Endothelial cell of umbilical vein (primary cell): Measurements from ENCODE around the gene ALK. TPM values are rescaled to one million over a fixed set of nuclear protein-coding genes. Genes with fewer than 3 reads are reported as not detected.

Source experiments
- BruUV-seq: library from RNA; stranded (reverse); fragments of 400-500 nt; replicated peaks from 2 replicates; lab custom pipeline; 2021; lab: Mats Ljungman, UMichigan
- CTCF ChIA-PET: fragments of 300-600, 350-600 bp; sonication (Branson Sonifier 250); formaldehyde crosslinking; loops from one replicate; lab custom pipeline; 2021; ENCODE audit warnings: antibody characterized with exemption, inconsistent platforms; lab: Charles Lee
- POLR2A ChIA-PET: fragments of 300-600, 350-600 bp; sonication (Branson Sonifier 250); formaldehyde crosslinking; loops from one replicate; lab custom pipeline; 2021; ENCODE audit warnings: antibody characterized with exemption, inconsistent platforms; lab: Charles Lee
- DNase-seq: peaks from one replicate; pipeline ENCODE4 v3.0.0-alpha.2; 2011; ENCODE audit warnings: low read depth, low spot score
- FAIRE-seq: peaks from 2 replicates; lab custom pipeline; 2011; peaks lifted over from hg19 to GRCh38; lab: Jason Lieb, UNC
- H2AFZ ChIP-seq: 2 replicates; pipeline ENCODE4 v1.6.0; 2012; ENCODE audit warnings: low read depth, low read length, control low read depth, inconsistent platforms
- H3K27ac ChIP-seq: 2 replicates; pipeline ENCODE4 v1.5.1; 2011; ENCODE audit warnings: low read depth, mild to moderate bottlenecking, control low read depth, low read length, moderate library complexity; ENCODE audit not compliant: insufficient read depth
- H3K27me3 ChIP-seq, 2 experiments: 2 replicates each; pipeline versions ENCODE4 v1.6.0 to v1.6.1; 2011; ENCODE audit warnings: low read length in 2 of 2, mixed read lengths in 1 of 2; ENCODE audit not compliant: control insufficient read depth in 2 of 2, insufficient read depth in 2 of 2
- H3K36me3 ChIP-seq, 2 experiments: 2 replicates in 1 of 2; 3 replicates in 1 of 2; pipeline ENCODE4 v1.5.1; 2011; ENCODE audit warnings: low read length in 2 of 2, mild to moderate bottlenecking in 1 of 2, moderate library complexity in 1 of 2; ENCODE audit not compliant: control insufficient read depth in 2 of 2, insufficient read depth in 2 of 2; ENCODE audit errors: extremely low read depth in 1 of 2
- H3K4me1 ChIP-seq: 3 replicates; pipeline ENCODE4 v1.5.1; 2011; ENCODE audit warnings: mild to moderate bottlenecking, low read length; ENCODE audit not compliant: control insufficient read depth, insufficient read depth; ENCODE audit errors: extremely low read depth
- H3K4me2 ChIP-seq: 2 replicates; pipeline ENCODE4 v1.6.1; 2011; ENCODE audit warnings: low read length, control low read depth, mixed read lengths; ENCODE audit not compliant: insufficient read depth
- H3K4me3 ChIP-seq, 3 experiments: fragments of 200-600 bp in 1 of 3; sonication (generic), shearing (Covaris generic) in 1 of 3; replicated peaks in 1 of 3; 2 replicates each; pipeline ENCODE4 v1.5.1; 2011 to 2016; ENCODE audit warnings: control low read depth in 3 of 3, low read length in 3 of 3, mild to moderate bottlenecking in 2 of 3, inconsistent platforms in 1 of 3, low read depth in 1 of 3, moderate library complexity in 1 of 3; ENCODE audit not compliant: insufficient read depth in 1 of 3
- H3K79me2 ChIP-seq: 2 replicates; pipeline ENCODE4 v1.6.0; 2012; ENCODE audit warnings: low read length, inconsistent platforms; ENCODE audit not compliant: control insufficient read depth, insufficient read depth
- H3K9ac ChIP-seq: replicated peaks from 2 replicates; pipeline ENCODE3; 2011; ENCODE audit warnings: low read length, control low read depth; ENCODE audit not compliant: insufficient read depth; ENCODE audit errors: extremely low read depth
- H3K9me1 ChIP-seq: replicated peaks from 3 replicates; pipeline ENCODE4 v1.6.0; 2011; ENCODE audit warnings: mild to moderate bottlenecking, low read length; ENCODE audit not compliant: control insufficient read depth, insufficient read depth; ENCODE audit errors: extremely low read depth
- H3K9me3 ChIP-seq: replicated peaks from 2 replicates; pipeline ENCODE4 v1.5.1; 2012; ENCODE audit warnings: low read length, inconsistent platforms; ENCODE audit not compliant: control insufficient read depth, insufficient read depth
- H4K20me1 ChIP-seq: replicated peaks from 2 replicates; pipeline ENCODE3; 2011; ENCODE audit warnings: mild to moderate bottlenecking, low read length; ENCODE audit not compliant: control insufficient read depth, insufficient read depth; ENCODE audit errors: extremely low read depth
- EZH2 ChIP-seq: IDR thresholded peaks from 2 replicates; pipeline ENCODE4 v1.6.1; 2012; ENCODE audit warnings: borderline replicate concordance, low read depth, mild to moderate bottlenecking, moderate library complexity, low read length, inconsistent platforms; ENCODE audit not compliant: severe bottlenecking
- FOS ChIP-seq: IDR thresholded peaks from 2 replicates; pipeline ENCODE4 v1.6.1; 2011; ENCODE audit warnings: mild to moderate bottlenecking, low read length, moderate library complexity, borderline replicate concordance; ENCODE audit not compliant: insufficient read depth
- GATA2 ChIP-seq: IDR thresholded peaks from 2 replicates; pipeline ENCODE4 v1.7.0; 2011; ENCODE audit warnings: low read depth, mild to moderate bottlenecking, moderate library complexity, mixed read lengths, low read length; ENCODE audit not compliant: insufficient read length, insufficient read depth
- JUN ChIP-seq: IDR thresholded peaks from 2 replicates; pipeline ENCODE4 v1.6.1; 2011; ENCODE audit warnings: borderline replicate concordance, low read depth; ENCODE audit not compliant: insufficient read length, insufficient read depth
- MYC ChIP-seq: IDR thresholded peaks from one replicate; pipeline ENCODE4 v1.6.1; 2011; ENCODE audit warnings: mild to moderate bottlenecking, low read depth, low read length
- POLR2A ChIP-seq: IDR thresholded peaks from 2 replicates; pipeline ENCODE4 v1.6.1; 2012; ENCODE audit warnings: low read depth, mild to moderate bottlenecking, control low read depth, low read length
- POLR2AphosphoS5 ChIP-seq: IDR thresholded peaks from 2 replicates; pipeline ENCODE4 v1.6.1; 2012; ENCODE audit warnings: low read depth, mild to moderate bottlenecking, control low read depth, low read length, moderate library complexity; ENCODE audit not compliant: insufficient read depth
- dilution Hi-C: fragments of 300-500 bp; cut with MboI; formaldehyde crosslinking; loops from one replicate; pipeline ENCODE4 v1.15.0; 2019; ENCODE audit warnings: low sequenced_read_pairs; ENCODE audit not compliant: extremely low pct_ligation_motif_present
- intact Hi-C: fragments of 100-400 bp; cut with micrococcal nuclease; formaldehyde crosslinking; loops from one replicate; pipeline ENCODE4 v1.10.0; 2022
- polyA plus RNA-seq, 4 experiments: library from polyadenylated mRNA; depleted of rRNA in 3 of 4; stranded (reverse) in 3 of 4; unstranded in 1 of 4; fragments of >200 nt; gene quantifications; 2 replicates each; pipeline versions ENCODE4 v1.2.1 to v1.2.3, GENCODE V29; 2011 to 2012; ENCODE audit warnings: missing spikeins in 1 of 4
- total RNA-seq: library from RNA; stranded (reverse); gene quantifications from 2 replicates; pipeline ENCODE4 v1.2.3, GENCODE V29; 2021
- TF ChIP-seq, protein P1 (sequence below): IDR thresholded peaks from 2 replicates; pipeline ENCODE4 v1.6.1; 2011; ENCODE audit not compliant: insufficient read depth, insufficient read length
- TF ChIP-seq, protein P2 (sequence below), 2 donors: IDR thresholded peaks; 1 replicate in 1 of 2; 2 replicates in 1 of 2; pipeline ENCODE4 v1.5.1; 2011; ENCODE audit warnings: low read length in 2 of 2, mild to moderate bottlenecking in 2 of 2, moderate library complexity in 2 of 2, control low read depth in 1 of 2, inconsistent platforms in 1 of 2, low read depth in 1 of 2; ENCODE audit not compliant: insufficient read depth in 1 of 2; ENCODE audit errors: extremely low read depth in 1 of 2

The ALK gene
- total and polyA plus RNA-seq, 2 donors (not counting 3 experiments of a cell fraction or from before 2014, with no cell fraction given), result not detected

DNA sequence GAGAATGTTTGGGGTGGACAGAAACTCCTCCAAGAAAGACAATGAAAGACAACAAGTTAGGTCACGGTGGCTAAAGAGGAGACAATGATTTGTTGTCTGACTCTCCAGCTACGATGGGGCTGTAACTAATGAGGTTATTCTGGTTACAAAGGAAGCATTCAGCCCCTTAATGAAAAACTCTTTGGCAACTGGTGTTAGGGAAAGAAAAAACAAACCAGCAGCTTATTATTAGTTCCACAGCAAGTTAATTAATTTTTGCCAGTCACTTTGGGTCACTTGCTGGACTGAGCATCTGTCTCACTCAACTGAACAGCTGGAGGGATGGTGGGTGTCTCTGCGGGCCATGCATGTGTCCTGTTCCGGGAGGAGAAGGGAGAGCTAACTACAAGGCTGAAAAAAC lies 263.7 kb downstream of the ALK start:
- Histone ChIP-seq H3K4me1 (no peaks in the 10 kb centered on the region), H3K27me3 (no peaks in the 10 kb centered on the region), H3K4me2 (no peak overlapping the region), H3K9me1 (no peaks in the 10 kb centered on the region), H3K9ac (no peak overlapping the region), H3K79me2 (no peaks in the 10 kb centered on the region), H3K36me3 (no peaks in the 10 kb centered on the region), H3K4me3 (no peak overlapping the region), H4K20me1 (no peaks in the 10 kb centered on the region), H2AFZ (no peak overlapping the region), H3K9me3 (peaks cover 3% of the 10 kb centered on the region), H3K27ac (no peak overlapping the region)
- ChIA-PET POLR2A (no interaction called here), CTCF (no interaction called here)
- dilution Hi-C loops (no loop called here), intact Hi-C loops (no loop called here)
- DNase-seq (no peak), FAIRE-seq (no peak)
- TF ChIP-seq POLR2AphosphoS5, result no peak
- BruUV-seq, result no TSS peak

DNA sequence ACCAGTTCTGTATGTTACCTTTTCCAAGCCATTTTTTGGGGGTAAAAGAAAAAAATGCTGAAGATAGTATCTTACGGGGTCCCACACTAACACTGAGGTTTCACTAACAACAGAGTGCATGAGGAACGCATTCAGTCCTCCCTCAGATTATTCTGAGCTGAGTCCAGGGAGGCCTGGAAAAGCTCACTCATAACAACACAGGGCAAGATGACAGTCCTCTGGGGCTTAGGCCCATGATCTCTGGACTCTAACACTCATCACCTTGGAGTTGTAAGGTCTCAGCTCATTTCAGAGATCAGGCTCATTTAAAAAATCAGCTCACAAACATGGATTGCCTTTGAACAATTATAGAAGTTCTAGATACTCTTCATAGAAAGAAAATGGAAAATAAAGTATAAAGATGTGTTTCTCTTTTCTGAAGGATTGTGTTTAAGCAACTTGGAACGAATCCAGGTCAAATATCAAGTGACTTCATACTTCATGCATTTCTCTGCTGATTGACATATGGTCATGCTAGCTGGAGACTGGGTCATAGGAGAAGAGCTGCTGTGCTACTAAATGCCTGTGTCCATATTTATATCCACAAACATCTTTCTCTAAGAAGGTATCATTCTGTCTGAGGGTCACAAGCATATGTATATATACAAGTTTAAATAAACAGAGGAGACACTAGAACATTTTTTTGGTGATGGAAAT lies 265.8 kb downstream of the ALK start:
- Histone ChIP-seq H3K4me1 (no peaks in the 10 kb centered on the region), H3K9ac (no peak overlapping the region), H3K9me1 (no peaks in the 10 kb centered on the region), H3K36me3 (no peaks in the 10 kb centered on the region), H2AFZ (no peak overlapping the region), H3K79me2 (no peaks in the 10 kb centered on the region), H3K4me3 (no peak overlapping the region), H4K20me1 (no peaks in the 10 kb centered on the region), H3K4me2 (no peak overlapping the region), H3K27ac (no peak overlapping the region), H3K9me3 (peaks cover 3% of the 10 kb centered on the region), H3K27me3 (no peaks in the 10 kb centered on the region)
- BruUV-seq, result no TSS peak
- intact Hi-C loops, result no loop called here
- no peak for TF ChIP-seq MYC
- no peak for TF ChIP-seq GATA2
- TF ChIP-seq, protein P1, sequence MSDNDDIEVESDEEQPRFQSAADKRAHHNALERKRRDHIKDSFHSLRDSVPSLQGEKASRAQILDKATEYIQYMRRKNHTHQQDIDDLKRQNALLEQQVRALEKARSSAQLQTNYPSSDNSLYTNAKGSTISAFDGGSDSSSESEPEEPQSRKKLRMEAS, result no peak
- TF ChIP-seq POLR2AphosphoS5, result no peak
- TF ChIP-seq JUN, result no peak
- TF ChIP-seq, protein P2, sequence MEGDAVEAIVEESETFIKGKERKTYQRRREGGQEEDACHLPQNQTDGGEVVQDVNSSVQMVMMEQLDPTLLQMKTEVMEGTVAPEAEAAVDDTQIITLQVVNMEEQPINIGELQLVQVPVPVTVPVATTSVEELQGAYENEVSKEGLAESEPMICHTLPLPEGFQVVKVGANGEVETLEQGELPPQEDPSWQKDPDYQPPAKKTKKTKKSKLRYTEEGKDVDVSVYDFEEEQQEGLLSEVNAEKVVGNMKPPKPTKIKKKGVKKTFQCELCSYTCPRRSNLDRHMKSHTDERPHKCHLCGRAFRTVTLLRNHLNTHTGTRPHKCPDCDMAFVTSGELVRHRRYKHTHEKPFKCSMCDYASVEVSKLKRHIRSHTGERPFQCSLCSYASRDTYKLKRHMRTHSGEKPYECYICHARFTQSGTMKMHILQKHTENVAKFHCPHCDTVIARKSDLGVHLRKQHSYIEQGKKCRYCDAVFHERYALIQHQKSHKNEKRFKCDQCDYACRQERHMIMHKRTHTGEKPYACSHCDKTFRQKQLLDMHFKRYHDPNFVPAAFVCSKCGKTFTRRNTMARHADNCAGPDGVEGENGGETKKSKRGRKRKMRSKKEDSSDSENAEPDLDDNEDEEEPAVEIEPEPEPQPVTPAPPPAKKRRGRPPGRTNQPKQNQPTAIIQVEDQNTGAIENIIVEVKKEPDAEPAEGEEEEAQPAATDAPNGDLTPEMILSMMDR (IDR thresholded peaks at IDR 0.05; ENCODE audit: extremely low read depth in 1 of 2, insufficient read depth in 1 of 2, low read depth in 1 of 2, low read length in 2 of 2), result no peak
- TF ChIP-seq EZH2, result no peak
- TF ChIP-seq POLR2A, result no peak
- TF ChIP-seq FOS, result no peak
- dilution Hi-C loops, result no loop called here
- DNase-seq, result no peak
- ChIA-PET CTCF (no interaction called here), POLR2A (no interaction called here)
- FAIRE-seq, result no peak
